B cell (primary cell): ENCODE results near the gene FCER2. TPM values are rescaled to one million over a fixed set of nuclear protein-coding genes. Genes with fewer than 3 reads are reported as not detected.
"Not testable (repeated sequence)": the region's sequence is repeated elsewhere in the genome, so short reads cannot be mapped to it uniquely, and the experiment has no call there.

Source experiments
- ATAC-seq: fragments of 200-7000 bp; cut with Tn5 transposase; one replicate; pipeline ENCODE4 v1.10.0; 2021; ENCODE audit warnings: low read depth, mild to moderate bottlenecking, moderate number of reproducible peaks, moderate library complexity
- CTCF ChIA-PET: fragments of 350-600 bp; sonication (Branson Sonifier 250); formaldehyde crosslinking; loops from one replicate; lab custom pipeline; 2021; ENCODE audit warnings: antibody characterized with exemption, inconsistent platforms; lab: Charles Lee
- POLR2A ChIA-PET: fragments of 350-600 bp; sonication (Branson Sonifier 250); formaldehyde crosslinking; loops from one replicate; lab custom pipeline; 2021; ENCODE audit warnings: antibody characterized with exemption; lab: Charles Lee
- DNase-seq: peaks from one replicate; pipeline ENCODE4 v3.0.0; 2013
- H2AFZ ChIP-seq: 2 replicates; pipeline ENCODE4 v1.6.1; 2012; ENCODE audit warnings: mild to moderate bottlenecking, low read depth, low read length; ENCODE audit not compliant: insufficient read depth, poor library complexity, severe bottlenecking
- H3K27ac ChIP-seq, 2 donors: 1 replicate in 1 of 2; 2 replicates in 1 of 2; pipeline ENCODE4 v1.5.1; 2012 to 2013; ENCODE audit warnings: low read length in 2 of 2, mild to moderate bottlenecking in 2 of 2, moderate library complexity in 1 of 2
- H3K27me3 ChIP-seq, 4 experiments: fragments of 200-600 bp in 1 of 4; sonication (generic) in 1 of 4; replicated peaks in 1 of 4; 1 replicate in 2 of 4; 2 replicates in 2 of 4; pipeline versions ENCODE4 v1.6.1 to v1.7.0; 2013 to 2016; ENCODE audit warnings: low read length in 3 of 4, mild to moderate bottlenecking in 2 of 4, mixed read lengths in 1 of 4, moderate library complexity in 1 of 4; ENCODE audit not compliant: insufficient read depth in 4 of 4, control insufficient read depth in 3 of 4; ENCODE audit errors: control extremely low read depth in 1 of 4
- H3K36me3 ChIP-seq, 2 experiments: replicated peaks in 1 of 2; 1 replicate in 1 of 2; 2 replicates in 1 of 2; pipeline versions ENCODE4 v1.6.1 to v1.7.1; 2013; ENCODE audit warnings: low read length in 1 of 2; ENCODE audit not compliant: insufficient read depth in 2 of 2, control insufficient read depth in 1 of 2; ENCODE audit errors: control extremely low read depth in 1 of 2, extremely low read depth in 1 of 2
- H3K4me1 ChIP-seq, 2 donors: fragments of 200-600 bp in 1 of 2; sonication (generic) in 1 of 2; 1 replicate in 1 of 2; 2 replicates in 1 of 2; pipeline versions ENCODE4 v1.5.1 to v1.6.1; 2013 to 2017; ENCODE audit warnings: low read length in 2 of 2; ENCODE audit not compliant: control insufficient read depth in 2 of 2, insufficient read depth in 2 of 2
- H3K4me2 ChIP-seq: replicated peaks from 2 replicates; pipeline ENCODE3; 2012; ENCODE audit warnings: mild to moderate bottlenecking, low read depth, low read length; ENCODE audit not compliant: poor library complexity, severe bottlenecking
- H3K4me3 ChIP-seq, 5 experiments: fragments of 200-600 bp in 1 of 5; sonication (generic) in 1 of 5; 1 replicate in 3 of 5; 2 replicates in 2 of 5; pipeline versions ENCODE4 v1.5.1 to v1.7.0; 2011 to 2016; ENCODE audit warnings: low read length in 4 of 5, mild to moderate bottlenecking in 4 of 5, low read depth in 2 of 5, control low read depth in 1 of 5, moderate library complexity in 1 of 5; ENCODE audit not compliant: insufficient read depth in 1 of 5; ENCODE audit errors: control extremely low read depth in 1 of 5, extremely low read depth in 1 of 5
- H3K79me2 ChIP-seq: fragments of 200-600 bp; sonication (generic); one replicate; pipeline ENCODE4 v1.6.0; 2016; ENCODE audit warnings: low read length; ENCODE audit not compliant: control insufficient read depth, insufficient read depth
- H3K9ac ChIP-seq: fragments of 200-600 bp; sonication (generic); 2 replicates; pipeline ENCODE4 v1.6.1; 2017; ENCODE audit warnings: mild to moderate bottlenecking, low read length, moderate library complexity
- H3K9me3 ChIP-seq, 3 donors: one replicate each; pipeline versions ENCODE4 v1.6.1 to v1.7.1; 2013; ENCODE audit warnings: low read length in 2 of 3; ENCODE audit not compliant: control insufficient read depth in 2 of 3, insufficient read depth in 1 of 3; ENCODE audit errors: control extremely low read depth in 1 of 3
- H4K20me1 ChIP-seq: 2 replicates; pipeline ENCODE4 v1.6.0; 2012; ENCODE audit warnings: mild to moderate bottlenecking, low read length; ENCODE audit not compliant: insufficient read depth, control insufficient read depth, poor library complexity, severe bottlenecking
- H3K27ac Mint-ChIP-seq: one replicate; pipeline ENCODE4 v1.8.0; 2021; ENCODE audit warnings: mixed read lengths
- H3K27me3 Mint-ChIP-seq: one replicate; pipeline ENCODE4 v1.8.0; 2021; ENCODE audit warnings: mixed read lengths
- H3K4me1 Mint-ChIP-seq: one replicate; pipeline ENCODE4 v1.8.0; 2021; ENCODE audit warnings: mixed read lengths
- H3K4me3 Mint-ChIP-seq: one replicate; pipeline ENCODE4 v1.8.0; 2021; ENCODE audit warnings: mixed read lengths
- H3K9me3 Mint-ChIP-seq: one replicate; pipeline ENCODE4 v1.8.0; 2022; ENCODE audit warnings: mixed read lengths; ENCODE audit not compliant: insufficient read depth
- CTCF ChIP-seq: fragments of 200-600 bp; IDR thresholded peaks from one replicate; pipeline ENCODE4 v1.8.0; 2022; ENCODE audit warnings: antibody characterized with exemption, mild to moderate bottlenecking
- EZH2 ChIP-seq: IDR thresholded peaks from 2 replicates; pipeline ENCODE4 v1.6.1; 2012; ENCODE audit warnings: borderline replicate concordance, low read depth, mild to moderate bottlenecking, moderate library complexity, low read length; ENCODE audit not compliant: insufficient read depth, poor library complexity, severe bottlenecking
- WGBS: methylation state at CpG from one replicate; pipeline ENCODE4 v1.1.5; 2013; ENCODE audit warnings: missing lambda C conversion rate; ENCODE audit not compliant: insufficient coverage; 5-methylcytosine and 5-hydroxymethylcytosine counted together
- intact Hi-C: fragments of 100-400 bp; cut with micrococcal nuclease; formaldehyde crosslinking; loops from one replicate; pipeline ENCODE4 v1.10.0; 2022
- polyA plus RNA-seq: library from polyadenylated mRNA; depleted of rRNA; stranded (reverse); fragments of >200 nt; gene quantifications from 2 replicates; pipeline ENCODE4 v1.2.3, GENCODE V29; 2012
- total RNA-seq, 2 donors: library from RNA; stranded (reverse); fragments of 120-200 nt in 1 of 2; gene quantifications; 1 replicate in 1 of 2; 2 replicates in 1 of 2; pipeline versions ENCODE4 v1.2.3 to v1.2.4, GENCODE V29; 2013 to 2022

Gene FCER2
- total and polyA plus RNA-seq, 2 donors (not counting 1 experiment from before 2014, with no cell fraction given) = 17.1 to 419 TPM

- CTCF ChIA-PET = no interaction called here
- Mint-ChIP-seq H3K4me3 (no peak overlapping the region), H3K4me1 (peaks cover 8% of the 10 kb centered on the region), H3K9me3 (no peaks in the 10 kb centered on the region), H3K27me3 (no peaks in the 10 kb centered on the region), H3K27ac (no peak overlapping the region)
- H3K9me3 ChIP-seq = peaks cover 0 to 7% (median 0%) of the 10 kb centered on the region in 3 donors
- H3K4me1 ChIP-seq = no peaks in the 10 kb centered on the region
- H3K27me3 ChIP-seq = no peaks in the 10 kb centered on the region
- H4K20me1 ChIP-seq = peaks cover 40% of the 10 kb centered on the region
- TF ChIP-seq CTCF = no peak
- no peak for TF ChIP-seq EZH2
- H3K36me3 ChIP-seq = peaks cover 4 to 47% of the 10 kb centered on the region in 2 experiments
- no peak overlapping the region for H3K4me3 ChIP-seq
- intact Hi-C loops = no loop called here
- 99% methylated on average over 20 of the region's 20 CpGs for WGBS
- POLR2A ChIA-PET = no interaction called here
- peaks cover 9% of the 10 kb centered on the region for H3K79me2 ChIP-seq
- no peak overlapping the region for H2AFZ ChIP-seq
- H3K4me2 ChIP-seq = no peak overlapping the region
- no peak for DNase-seq
- H3K9ac ChIP-seq = no peak overlapping the region
- no peak for ATAC-seq
- no peak overlapping the region for H3K27ac ChIP-seq
Observed at GRCh38 chr19:7644550-7644877, 57.4 kb downstream of the FCER2 start.

GRCh38 chr19:7643629-7644549 lies 58.0 kb downstream of the FCER2 start:
- H3K27ac Mint-ChIP-seq = not testable (repeated sequence)

More at GRCh38 chr19:7643629-7644549, 58.0 kb downstream of the FCER2 start:
- POLR2A ChIA-PET = interaction anchor here (0.6 kb wide), 1 partner anchor 253 kb away, joined by 3 read pairs; no protein-coding TSS in a partner anchor
- H3K27me3 ChIP-seq, ATAC-seq, H3K9ac ChIP-seq, H3K27ac ChIP-seq, H3K79me2 ChIP-seq, H3K27me3 Mint-ChIP-seq, CTCF ChIA-PET, H3K9me3 ChIP-seq, intact Hi-C loops, H3K9me3 Mint-ChIP-seq, H3K4me1 ChIP-seq, H3K4me3 ChIP-seq, DNase-seq, H2AFZ ChIP-seq, H3K4me3 Mint-ChIP-seq, H3K4me2 ChIP-seq: not testable (repeated sequence)
- peaks cover 4 to 51% of the 10 kb centered on the region in 2 experiments for H3K36me3 ChIP-seq
- H3K4me1 Mint-ChIP-seq = peaks cover 11% of the 10 kb centered on the region
- WGBS = 81% methylated on average over 9 of the region's 10 CpGs
- H4K20me1 ChIP-seq = peaks cover 40% of the 10 kb centered on the region
